H54 (cell line): ENCODE measurements around the gene CDC40.

Experiments used
- DNase-seq: peaks from one replicate; pipeline ENCODE4 v3.0.0; 2011; ENCODE audit warnings: low spot score, mixed read lengths; ENCODE audit not compliant: insufficient read length
- FAIRE-seq: peaks from 3 replicates; lab custom pipeline; 2011; peaks lifted over from hg19 to GRCh38; lab: Jason Lieb, UNC
- POLR2A ChIP-seq: IDR thresholded peaks from 2 replicates; pipeline ENCODE4 v1.6.1; 2011; ENCODE audit warnings: low read depth, mild to moderate bottlenecking, low read length

The CDC40 gene

GRCh38 chr6:110183292-110183885 lies 3.2 kb downstream of the CDC40 start:
- DNase-seq (no peak), FAIRE-seq (no peak)
- no peak for TF ChIP-seq POLR2A

GRCh38 chr6:110185879-110186278 lies 5.7 kb downstream of the CDC40 start:
- TF ChIP-seq POLR2A = no peak
- DNase-seq (no peak), FAIRE-seq (no peak)

GRCh38 chr6:110188791-110189190 lies 8.6 kb downstream of the CDC40 start:
- FAIRE-seq (no peak), DNase-seq (no peak)
- no peak for TF ChIP-seq POLR2A

- FAIRE-seq = no peak
- no peak for TF ChIP-seq POLR2A
- no peak for DNase-seq
Measured at GRCh38 chr6:110190726-110191125, 10.5 kb downstream of the CDC40 start.

- no peak for DNase-seq
- FAIRE-seq = no peak
- no peak for TF ChIP-seq POLR2A
Measured at GRCh38 chr6:110191477-110191876, 11.2 kb downstream of the CDC40 start.

GRCh38 chr6:110195639-110196038 lies 15.4 kb downstream of the CDC40 start:
- no peak for FAIRE-seq
- TF ChIP-seq POLR2A = no peak

GRCh38 chr6:110196874-110197273 lies 16.6 kb downstream of the CDC40 start:
- TF ChIP-seq POLR2A = no peak
- FAIRE-seq (no peak), DNase-seq (no peak)

More at GRCh38 chr6:110195639-110196038, 15.4 kb downstream of the CDC40 start:
- no peak for DNase-seq

GRCh38 chr6:110198561-110198960 lies 18.3 kb downstream of the CDC40 start:
- TF ChIP-seq POLR2A = no peak
- FAIRE-seq (no peak), DNase-seq (no peak)

GRCh38 chr6:110201151-110201884 lies 21.1 kb downstream of the CDC40 start:
- TF ChIP-seq POLR2A = no peak
- FAIRE-seq (no peak), DNase-seq (no peak)

GRCh38 chr6:110207652-110208051 lies 27.4 kb downstream of the CDC40 start:
- no peak for FAIRE-seq
- DNase-seq = no peak
- TF ChIP-seq POLR2A = no peak

- DNase-seq = no peak
- TF ChIP-seq POLR2A = no peak
- FAIRE-seq = no peak
Measured at GRCh38 chr6:110211753-110212152, 31.5 kb downstream of the CDC40 start.

GRCh38 chr6:110214338-110214737 lies 34.1 kb downstream of the CDC40 start:
- TF ChIP-seq POLR2A = no peak
- DNase-seq (no peak), FAIRE-seq (no peak)

GRCh38 chr6:110216140-110216539 lies 35.9 kb downstream of the CDC40 start:
- no peak for FAIRE-seq
- no peak for TF ChIP-seq POLR2A
- DNase-seq = no peak

- DNase-seq (no peak), FAIRE-seq (peak; percentile 38)
- TF ChIP-seq POLR2A = no peak
Measured at GRCh38 chr6:110217266-110217665, 37.0 kb downstream of the CDC40 start.

- DNase-seq (no peak), FAIRE-seq (no peak)
Measured at GRCh38 chr6:110221738-110222137, 41.5 kb downstream of the CDC40 start.

More at GRCh38 chr6:110221738-110222137, 41.5 kb downstream of the CDC40 start:
- no peak for TF ChIP-seq POLR2A
